Adrenal gland (tissue), 12 donors: ENCODE measurements around the gene PRKCA. TPM values are rescaled to one million over a fixed set of nuclear protein-coding genes. Genes with fewer than 3 reads are reported as not detected.

Experiments used
- DNase-seq, 7 donors: peaks; one replicate each; pipeline ENCODE4 v3.0.0-alpha.2; 2019 to 2020
- H3K27ac ChIP-seq, 5 donors: fragments of 200-600 bp; sonication (generic) in 4 of 5; 1 replicate in 3 of 5; 2 replicates in 2 of 5; pipeline versions ENCODE4 v1.5.1 to v1.8.0; 2016 to 2020; ENCODE audit warnings: mild to moderate bottlenecking in 1 of 5
- H3K27me3 ChIP-seq: fragments of 200-600 bp; 2 replicates; pipeline ENCODE4 v1.8.0; 2021
- H3K36me3 ChIP-seq, 2 donors: fragments of 200-600 bp; replicated peaks in 1 of 2; 1 replicate in 1 of 2; 2 replicates in 1 of 2; pipeline versions ENCODE4 v1.5.1 to v1.8.0; 2018 to 2022
- H3K4me1 ChIP-seq, 2 donors: fragments of 200-600 bp; replicated peaks in 1 of 2; 1 replicate in 1 of 2; 2 replicates in 1 of 2; pipeline versions ENCODE4 v1.5.1 to v1.8.0; 2018 to 2021
- H3K4me3 ChIP-seq, 4 donors: fragments of 200-600 bp; sonication (generic) in 3 of 4; one replicate each; pipeline ENCODE4 v1.5.1; 2016 to 2018
- H3K9me3 ChIP-seq, 3 donors: fragments of 200-600 bp; sonication (generic) in 1 of 3; replicated peaks in 1 of 3; 1 replicate in 2 of 3; 2 replicates in 1 of 3; pipeline versions ENCODE4 v1.5.1 to v1.8.0; 2016 to 2021
- POLR2A ChIP-seq, 2 donors: fragments of 450-650 bp; IDR thresholded peaks; one replicate each; pipeline ENCODE4 v1.6.1; 2017; ENCODE audit warnings: antibody characterized with exemption in 2 of 2, mild to moderate bottlenecking in 2 of 2, moderate library complexity in 1 of 2
- WGBS, 4 donors: extraction: QIAGEN DNeasy Blood & Tissue Kit in 2 of 4; methylation state at CpG; one replicate each; pipeline versions ENCODE4 v1.1.5 to v1.1.7; 2013 to 2017; 5-methylcytosine and 5-hydroxymethylcytosine counted together
- intact Hi-C, 2 donors: fragments of 100-400 bp; cut with DNase I; formaldehyde crosslinking; loops; one replicate each; pipeline versions ENCODE4 v1.14.1 to v1.15.0; 2022 to 2023
- polyA plus RNA-seq, 3 donors: library from polyadenylated mRNA; stranded (reverse); fragments of 200-250 nt in 2 of 3; fragments of 350-450 nt in 1 of 3; fragmentation: Illumina TruSeq in 1 of 3; extraction: RNeasy Lipid Tissue Mini Kit (QIAGEN cat#74804) in 1 of 3; gene quantifications; one replicate each; pipeline ENCODE4 v1.2.3, GENCODE V29; 2013 to 2014
- total RNA-seq, 9 donors: library from RNA; depleted of rRNA in 4 of 9; stranded (reverse); fragments of >200 nt in 4 of 9; fragments of 120-200 nt in 1 of 9; fragmentation: NEBNext Ultra II Directional in 1 of 9; extraction: Animal tissue kit (Norgen Biotek cat#: 25700) in 1 of 9; gene quantifications; one replicate each; pipeline versions ENCODE4 v1.1.0 to v1.2.4, GENCODE V29; 2013 to 2023
- TF ChIP-seq, protein P1 (sequence below), 6 experiments: fragments of 450-650 bp in 4 of 6; fragments of 200-600 bp in 2 of 6; sonication (generic) in 1 of 6; IDR thresholded peaks; 1 replicate in 5 of 6; 2 replicates in 1 of 6; pipeline versions ENCODE4 v1.5.1 to v1.8.0; 2016 to 2021; ENCODE audit warnings: antibody characterized with exemption in 6 of 6, mild to moderate bottlenecking in 2 of 6, moderate library complexity in 1 of 6
- donor health status: healthy with polysubstance abuse.
- donor health status: Bipolar disorder and iron deficiency.
- donor health status: DM: yes; HTN: yes; CAD: no.
- donor health status: DM: no; HTN: no; CAD: no.
- donor health status: DM: no; HTN: no; CAD: no.
- donor health status: DM: yes; HTN: yes; CAD: no.

PRKCA gene
- total and polyA plus RNA-seq, 12 donors, result 15.1 to 202 (median 84.1) TPM

DNA sequence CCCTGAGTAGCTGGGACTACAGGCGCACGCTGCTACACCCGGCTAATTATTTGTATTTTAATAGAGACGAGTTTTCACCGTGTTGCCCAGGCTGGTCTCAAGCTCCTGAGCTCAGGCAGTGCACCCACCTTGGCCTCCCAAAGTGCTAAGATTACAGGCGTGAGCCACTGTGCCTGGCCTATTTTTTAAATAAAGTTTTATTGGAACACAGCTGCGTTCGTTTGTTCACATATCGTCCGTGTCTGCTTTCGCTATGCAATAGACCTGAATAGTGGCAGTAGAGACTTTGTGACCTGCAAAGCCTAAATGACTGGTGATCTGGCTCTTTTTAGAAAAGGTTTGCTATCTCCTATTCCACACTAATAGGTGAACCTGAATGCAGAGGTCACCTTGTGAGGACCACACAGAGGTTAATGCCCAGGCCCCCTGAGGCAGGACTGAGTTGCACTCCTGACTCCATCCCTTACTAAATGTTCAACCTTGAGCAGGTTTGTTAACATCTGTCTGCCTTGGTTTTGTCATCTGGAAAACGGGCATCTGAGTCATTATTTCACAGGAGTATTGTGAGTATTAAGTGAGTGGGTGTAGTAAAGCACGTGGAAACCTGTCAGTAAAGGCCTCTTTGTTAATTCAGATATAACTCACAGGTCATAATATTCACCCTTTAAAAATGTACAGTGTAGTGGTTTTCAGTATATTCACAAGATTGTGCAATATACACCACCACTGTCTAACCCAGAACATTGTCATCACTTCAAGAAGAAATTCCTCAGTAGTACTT is 375.0 kb downstream of the PRKCA start:
- H3K4me3 ChIP-seq, result no peak overlapping the region
- WGBS, 4 donors, result 95 to 98% (median 97%) methylated on average over 13 of the region's 13 CpGs
- H3K9me3 ChIP-seq, result no peaks in the 10 kb centered on the region
- no peak overlapping the region for H3K27ac ChIP-seq
- TF ChIP-seq, protein P1, sequence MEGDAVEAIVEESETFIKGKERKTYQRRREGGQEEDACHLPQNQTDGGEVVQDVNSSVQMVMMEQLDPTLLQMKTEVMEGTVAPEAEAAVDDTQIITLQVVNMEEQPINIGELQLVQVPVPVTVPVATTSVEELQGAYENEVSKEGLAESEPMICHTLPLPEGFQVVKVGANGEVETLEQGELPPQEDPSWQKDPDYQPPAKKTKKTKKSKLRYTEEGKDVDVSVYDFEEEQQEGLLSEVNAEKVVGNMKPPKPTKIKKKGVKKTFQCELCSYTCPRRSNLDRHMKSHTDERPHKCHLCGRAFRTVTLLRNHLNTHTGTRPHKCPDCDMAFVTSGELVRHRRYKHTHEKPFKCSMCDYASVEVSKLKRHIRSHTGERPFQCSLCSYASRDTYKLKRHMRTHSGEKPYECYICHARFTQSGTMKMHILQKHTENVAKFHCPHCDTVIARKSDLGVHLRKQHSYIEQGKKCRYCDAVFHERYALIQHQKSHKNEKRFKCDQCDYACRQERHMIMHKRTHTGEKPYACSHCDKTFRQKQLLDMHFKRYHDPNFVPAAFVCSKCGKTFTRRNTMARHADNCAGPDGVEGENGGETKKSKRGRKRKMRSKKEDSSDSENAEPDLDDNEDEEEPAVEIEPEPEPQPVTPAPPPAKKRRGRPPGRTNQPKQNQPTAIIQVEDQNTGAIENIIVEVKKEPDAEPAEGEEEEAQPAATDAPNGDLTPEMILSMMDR (IDR thresholded peaks at IDR 0.05), result no peak
- TF ChIP-seq POLR2A (IDR thresholded peaks at IDR 0.05), result no peak
- no peaks in the 10 kb centered on the region for H3K27me3 ChIP-seq
- peaks cover 0 to 4% of the 10 kb centered on the region in 2 donors for H3K4me1 ChIP-seq
- intact Hi-C loops, result loop anchor here in 1 of 2 donors (10.0 kb wide), 1 partner anchor 423 kb away; no protein-coding TSS in a partner anchor
- no peaks in the 10 kb centered on the region for H3K36me3 ChIP-seq
- DNase-seq, result no peak

DNA sequence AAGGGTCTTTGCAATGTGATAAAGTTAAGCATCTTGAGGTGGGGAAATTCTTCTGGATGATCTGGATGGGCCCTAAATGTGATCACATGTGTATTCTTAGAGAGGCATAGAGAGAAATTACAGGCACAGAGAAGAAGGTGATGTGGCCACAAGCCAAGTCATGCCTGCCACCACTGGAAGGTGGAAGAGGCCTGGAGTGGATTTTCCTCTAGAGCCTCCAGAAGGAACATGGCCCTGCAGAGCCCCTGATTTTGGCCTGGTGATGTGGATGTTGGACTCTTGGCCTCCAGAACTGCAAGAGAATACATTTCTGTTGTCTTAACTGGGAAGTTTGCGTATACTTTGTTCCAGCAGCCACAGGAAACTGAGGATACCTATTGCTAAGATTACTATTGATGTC is 375.6 kb downstream of the PRKCA start:
- DNase-seq, result no peak
- intact Hi-C loops, result loop anchor here in 1 of 2 donors (10.0 kb wide), 1 partner anchor 423 kb away; no protein-coding TSS in a partner anchor
- no peaks in the 10 kb centered on the region for H3K36me3 ChIP-seq
- peaks cover 0 to 2% of the 10 kb centered on the region in 2 donors for H3K4me1 ChIP-seq
- no peak for TF ChIP-seq POLR2A (IDR thresholded peaks at IDR 0.05)
- TF ChIP-seq, protein P1 (IDR thresholded peaks at IDR 0.05), result no peak
- 94 to 100% (median 100%) methylated on average over 1 of the region's 1 CpG for WGBS, 4 donors
- no peaks in the 10 kb centered on the region for H3K27me3 ChIP-seq
- no peaks in the 10 kb centered on the region for H3K9me3 ChIP-seq
- H3K4me3 ChIP-seq, result no peak overlapping the region
- no peak overlapping the region for H3K27ac ChIP-seq

DNA sequence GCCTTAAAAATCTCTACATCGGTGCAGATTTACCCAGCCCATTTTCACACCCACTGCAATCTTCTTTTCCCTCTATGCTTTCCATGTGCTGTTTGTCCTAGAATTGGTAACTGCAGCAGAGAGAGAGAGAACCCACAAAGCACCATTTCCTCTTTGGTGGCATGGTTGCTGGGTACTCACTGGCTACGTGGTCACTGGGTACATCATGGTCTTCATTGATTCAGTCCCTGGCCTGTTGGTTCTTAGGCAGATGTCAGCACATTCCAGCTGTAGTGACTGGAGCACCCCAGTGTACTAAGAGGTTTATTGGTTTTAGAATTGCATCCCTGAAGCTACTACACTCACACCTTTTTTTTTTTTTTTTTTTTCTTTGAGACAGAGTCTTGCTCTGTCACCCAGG is 376.4 kb downstream of the PRKCA start:
- Histone ChIP-seq H3K27me3 (no peaks in the 10 kb centered on the region), H3K27ac (no peak overlapping the region), H3K4me1 (no peaks in the 10 kb centered on the region), H3K9me3 (no peaks in the 10 kb centered on the region), H3K36me3 (no peaks in the 10 kb centered on the region), H3K4me3 (no peak overlapping the region)
- intact Hi-C loops, result loop anchor here in 1 of 2 donors (10.0 kb wide), 1 partner anchor 424 kb away; no protein-coding TSS in a partner anchor
- no peak for TF ChIP-seq POLR2A (IDR thresholded peaks at IDR 0.05)
- TF ChIP-seq, protein P1 (IDR thresholded peaks at IDR 0.05), result no peak
- WGBS, 4 donors, result 79 to 85% (median 84%) methylated on average over 2 of the region's 2 CpGs
- no peak for DNase-seq

GRCh38 chr17:66679631-66680517 is 377.5 kb downstream of the PRKCA start:
- intact Hi-C loops, result loop anchor here in 1 of 2 donors (10.0 kb wide), 1 partner anchor 425 kb away; no protein-coding TSS in a partner anchor
- H3K27ac ChIP-seq, result no peak overlapping the region
- no peaks in the 10 kb centered on the region for H3K9me3 ChIP-seq
- H3K36me3 ChIP-seq, result no peaks in the 10 kb centered on the region
- TF ChIP-seq, protein P1 (IDR thresholded peaks at IDR 0.05), result no peak
- no peak for TF ChIP-seq POLR2A (IDR thresholded peaks at IDR 0.05)
- no peaks in the 10 kb centered on the region for H3K27me3 ChIP-seq
- DNase-seq, result no peak
- H3K4me1 ChIP-seq, result peaks cover 0 to 7% of the 10 kb centered on the region in 2 donors
- no peak overlapping the region for H3K4me3 ChIP-seq
- 87 to 90% (median 88%) methylated on average over 11 of the region's 11 CpGs for WGBS, 4 donors
